HG03575 (cell line): ENCODE data around the gene CDIP1.

Experiments used
- ATAC-seq: cut with Tn5 transposase; IDR thresholded peaks from one replicate; pipeline ENCODE4 v1.9.1; 2021; ENCODE audit not compliant: unreplicated experiment, insufficient number of reproducible peaks, low FRiP score; ENCODE audit errors: extremely low read depth

Gene CDIP1

GRCh38 chr16:4519274-4520058, 19.1 kb downstream of the CDIP1 start:
- ATAC-seq = no peak

DNA sequence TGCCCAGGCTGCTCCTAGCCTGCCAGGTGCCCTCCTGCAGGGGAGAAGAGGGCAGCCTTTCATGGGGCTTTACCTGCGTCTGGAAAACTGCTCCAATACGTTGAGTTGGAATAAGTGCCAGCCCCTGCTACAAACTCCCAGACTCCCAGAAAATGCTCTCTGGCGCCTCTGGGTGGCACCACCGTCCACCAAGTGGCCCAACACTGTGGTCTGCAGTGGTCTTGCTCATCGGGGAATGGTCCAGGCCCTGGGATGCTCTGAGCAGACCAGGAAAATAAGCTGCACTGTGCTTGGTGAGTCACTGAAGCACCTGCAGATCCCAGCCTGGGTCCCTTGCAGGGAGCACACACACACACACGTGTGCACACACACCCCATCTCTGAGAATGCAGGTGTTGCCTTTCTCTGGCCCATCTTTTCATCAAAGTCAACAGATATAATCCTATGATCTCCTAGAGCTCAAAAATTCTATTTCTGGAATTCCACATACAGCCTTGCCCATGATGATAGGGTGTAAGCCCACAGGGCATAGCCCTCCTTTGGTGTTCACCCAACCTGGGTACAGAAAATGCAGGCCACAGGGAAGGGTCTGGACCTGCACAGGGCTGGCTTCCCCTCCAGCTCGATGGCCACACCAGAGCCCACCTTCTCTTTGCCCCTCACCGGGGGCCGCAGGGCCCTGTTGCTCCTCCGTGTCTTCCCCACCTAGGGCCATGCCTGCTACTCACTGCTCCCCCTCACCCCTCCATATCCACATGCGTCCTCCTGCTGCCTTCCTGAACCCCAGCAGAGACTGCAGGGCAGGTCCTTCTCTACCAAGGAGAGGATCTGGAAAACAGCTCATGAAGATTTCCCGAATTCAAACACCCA, 20.5 kb downstream of the CDIP1 start:
- ATAC-seq = no peak

DNA sequence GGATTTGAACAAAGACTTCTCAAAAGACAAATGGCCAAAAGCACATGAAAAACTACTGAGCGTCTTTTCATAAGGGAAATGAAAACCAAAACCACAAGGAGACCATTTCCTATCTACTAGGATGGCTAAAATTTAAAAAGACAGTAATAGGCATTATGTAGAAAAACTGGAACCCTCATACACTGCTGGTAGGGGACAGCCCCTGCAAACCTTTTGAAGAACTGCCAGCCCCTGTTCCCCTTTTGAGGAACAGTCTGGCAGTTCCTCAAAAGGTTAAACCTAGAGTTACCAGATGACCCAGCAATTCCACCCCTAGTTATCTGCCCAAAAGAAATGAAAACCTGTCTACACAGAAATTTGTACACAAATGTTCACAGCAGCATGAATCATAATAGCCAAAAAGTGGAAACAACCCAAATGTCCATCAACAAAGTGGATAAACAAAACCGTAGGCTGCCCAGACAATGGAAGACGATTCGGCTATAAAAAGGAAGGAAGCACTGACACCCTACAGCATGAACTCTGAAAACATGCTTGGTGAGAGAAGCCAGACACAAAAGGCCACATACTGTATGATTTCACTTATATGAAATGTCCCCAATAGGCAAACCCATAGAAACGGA, 22.9 kb downstream of the CDIP1 start:
- no peak for ATAC-seq

DNA sequence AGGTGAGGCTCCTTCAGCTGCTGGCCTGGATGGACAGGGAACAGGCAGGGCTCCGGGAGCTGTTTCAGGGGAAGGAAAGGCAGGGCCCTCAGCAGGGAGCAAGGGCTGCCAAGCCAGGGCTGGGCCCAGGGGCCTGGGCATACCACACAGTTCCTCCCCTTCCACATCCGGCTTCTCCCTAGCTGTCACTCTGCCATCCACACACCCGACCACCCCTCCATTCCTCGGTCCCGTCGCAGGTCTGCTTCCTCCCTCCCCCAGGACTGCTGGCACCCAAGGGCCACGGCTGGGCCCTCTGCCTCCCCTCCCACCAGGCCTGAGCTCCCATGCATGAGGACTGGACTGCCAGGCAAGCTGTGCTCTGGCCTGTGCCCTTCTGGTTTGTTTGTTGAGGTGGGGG, 24.0 kb downstream of the CDIP1 start:
- ATAC-seq = no peak

DNA sequence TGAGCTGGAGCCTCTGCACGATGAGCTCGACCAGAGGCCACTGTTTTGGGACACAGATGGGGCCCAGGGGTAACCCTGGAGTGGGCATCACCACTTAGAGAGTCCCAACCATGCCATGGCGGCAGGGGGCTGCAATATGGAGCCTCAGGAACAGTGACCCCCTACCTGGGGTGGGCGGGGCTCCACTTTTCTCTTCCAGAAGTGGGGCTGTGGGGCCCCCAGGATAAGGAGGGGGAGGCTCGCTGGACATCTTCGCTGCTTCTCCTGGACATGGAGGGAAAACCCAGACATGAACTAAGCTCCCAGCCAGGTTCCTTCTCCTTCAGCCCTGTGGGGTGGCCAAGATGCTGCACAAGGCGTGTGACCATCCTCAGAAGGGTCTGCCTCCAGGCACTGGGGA, 24.7 kb downstream of the CDIP1 start:
- no peak for ATAC-seq

GRCh38 chr16:4513086-4513860, 25.3 kb downstream of the CDIP1 start:
- no peak for ATAC-seq

DNA sequence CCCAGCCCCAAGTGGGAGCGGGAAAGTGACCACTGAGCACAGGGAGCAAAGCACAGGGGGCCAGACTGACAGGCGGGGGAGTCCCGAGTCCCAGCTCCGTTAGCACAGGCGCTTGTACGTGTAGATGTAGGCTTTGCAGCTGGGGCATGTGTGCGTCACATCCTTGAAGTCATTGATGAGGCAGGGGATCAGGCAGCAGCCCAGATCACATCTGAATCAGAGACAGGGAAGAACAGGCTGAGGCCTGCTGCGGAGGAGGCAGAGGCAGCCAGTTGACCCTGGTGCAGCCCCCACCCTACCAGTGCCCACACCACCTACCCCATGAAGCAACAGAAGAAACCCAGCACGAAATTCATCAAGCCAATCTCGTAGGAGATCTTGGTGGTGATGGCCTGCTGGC, 26.1 kb downstream of the CDIP1 start:
- ATAC-seq = no peak

GRCh38 chr16:4511441-4512082, 27.0 kb downstream of the CDIP1 start:
- ATAC-seq = no peak

GRCh38 chr16:4510747-4511426, 27.7 kb downstream of the CDIP1 start:
- no peak for ATAC-seq

- ATAC-seq = no peak
Measured at GRCh38 chr16:4510131-4510530, 28.4 kb downstream of the CDIP1 start.

DNA sequence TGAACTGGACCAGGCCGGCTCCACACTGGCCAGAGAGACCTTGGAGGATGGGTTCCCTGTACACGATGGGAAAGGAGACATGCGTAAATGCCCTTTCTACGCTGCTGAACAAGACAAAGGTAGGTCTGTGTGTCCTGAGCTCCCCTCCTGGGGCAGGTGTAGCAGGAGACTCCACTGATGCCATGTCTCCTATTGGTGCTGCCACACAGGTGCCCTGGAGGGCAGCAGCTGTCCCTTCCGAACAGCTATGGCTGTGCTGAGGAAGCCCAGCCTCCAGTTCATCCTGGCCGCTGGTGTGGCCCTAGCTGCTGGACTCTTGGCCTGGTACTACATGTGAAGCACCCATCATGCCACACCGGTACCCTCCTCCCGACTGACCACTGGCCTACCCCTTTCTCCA, 29.2 kb downstream of the CDIP1 start:
- ATAC-seq = no peak

DNA sequence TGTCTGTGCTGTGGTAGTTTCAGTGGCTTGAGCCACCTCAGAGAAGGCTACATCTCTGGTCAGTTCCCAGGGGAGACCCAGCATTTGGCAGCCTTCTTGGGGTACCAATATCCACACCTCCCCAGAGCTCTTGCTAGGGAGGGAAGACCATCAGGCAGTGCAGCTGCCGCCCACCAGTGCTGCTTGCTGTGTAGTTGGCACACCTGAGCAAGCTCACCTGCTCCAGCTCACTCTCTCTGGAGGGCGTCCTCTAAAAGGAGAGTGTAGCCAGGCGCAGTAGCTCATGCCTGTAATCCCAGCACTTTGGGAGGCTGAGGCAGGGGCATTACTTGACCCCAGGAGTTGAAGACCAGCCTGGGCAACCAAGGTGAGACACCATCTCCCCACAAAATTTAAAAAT, 29.8 kb downstream of the CDIP1 start:
- no peak for ATAC-seq

- ATAC-seq = no peak
Measured at GRCh38 chr16:4507588-4508345, 30.8 kb downstream of the CDIP1 start.

DNA sequence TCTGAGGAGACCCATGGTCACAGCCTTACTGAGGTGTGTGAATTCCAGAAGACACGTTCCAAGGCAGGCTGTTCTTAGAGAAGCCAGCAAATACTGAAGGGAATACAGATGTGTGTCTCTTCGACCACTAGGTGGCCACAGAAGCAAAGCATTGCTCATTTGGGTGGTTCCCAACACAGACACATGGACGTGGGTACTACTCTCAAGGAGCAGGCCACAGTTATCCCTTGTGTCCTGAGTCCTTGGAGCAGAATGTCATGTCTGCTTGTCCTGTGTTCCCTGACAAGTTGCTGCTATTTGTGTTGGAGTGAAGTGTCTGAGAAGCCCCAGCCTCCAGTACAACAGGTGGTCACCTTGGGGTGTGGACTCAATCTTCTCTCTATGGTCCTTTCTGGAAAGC, 32.1 kb downstream of the CDIP1 start:
- no peak for ATAC-seq

GRCh38 chr16:4505356-4506147, 33.0 kb downstream of the CDIP1 start:
- no peak for ATAC-seq

DNA sequence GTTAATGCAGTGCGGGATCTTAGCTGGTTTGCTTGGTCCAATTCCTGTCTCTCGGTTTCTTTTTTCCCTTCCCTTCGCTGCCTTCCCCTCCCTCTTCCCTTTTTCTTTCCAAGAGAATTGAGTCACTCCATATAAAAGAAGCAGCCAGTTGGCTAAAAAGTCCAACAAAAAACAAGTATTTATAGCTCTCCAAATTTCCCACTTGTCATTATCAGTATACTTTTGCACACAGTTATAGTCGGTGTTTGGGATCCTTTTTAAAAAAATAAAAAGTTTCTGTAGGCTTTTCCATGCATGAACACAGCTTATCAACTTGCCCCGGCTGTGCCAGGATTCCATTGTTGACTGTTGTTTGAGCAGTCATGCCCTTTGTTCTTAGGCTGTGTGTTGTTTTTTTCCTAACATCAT, 37.5 kb downstream of the CDIP1 start:
- no peak for ATAC-seq

DNA sequence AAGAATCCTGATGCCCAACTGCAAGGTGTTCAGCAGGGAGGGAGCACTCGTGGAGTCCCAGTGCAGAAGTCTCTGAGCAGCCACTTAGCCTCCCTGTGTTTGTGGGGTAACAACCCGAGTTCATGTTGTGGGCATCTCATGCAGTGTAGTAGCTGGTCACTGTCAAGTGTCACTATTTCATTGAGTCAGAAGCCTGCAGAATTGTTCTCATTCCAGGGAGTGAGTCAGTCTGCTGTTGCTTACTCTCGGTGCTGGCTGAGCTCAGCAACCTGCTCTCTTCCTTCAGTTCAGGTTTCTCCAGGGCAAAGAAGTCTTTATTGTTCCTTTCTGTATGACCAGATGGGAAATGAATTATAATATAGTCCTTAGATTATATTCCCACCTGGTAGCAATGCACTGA, 38.3 kb downstream of the CDIP1 start:
- no peak for ATAC-seq
